PC-3 (cell line): Measurements from ENCODE around the gene OSBPL9. TPM values are rescaled to one million over a fixed set of nuclear protein-coding genes. Genes with fewer than 3 reads are reported as not detected.

ENCODE experiments used
- ATAC-seq: fragments of 200-7000 bp; cut with Tn5 transposase; 2 replicates; pipeline ENCODE4 v1.9.1; 2020; ENCODE audit warnings: mild to moderate bottlenecking, moderate library complexity
- BruUV-seq: library from RNA; stranded (reverse); fragments of 400-500 nt; replicated peaks from 2 replicates; lab custom pipeline; 2021; lab: Mats Ljungman, UMichigan
- CTCF ChIA-PET: fragments of 300-600 bp; sonication (Branson Sonifier 250); formaldehyde crosslinking; loops from one replicate; lab custom pipeline; 2022; ENCODE audit warnings: antibody characterized with exemption; lab: Charles Lee
- POLR2A ChIA-PET: fragments of 300-600 bp; sonication (Branson Sonifier 250); formaldehyde crosslinking; loops from one replicate; lab custom pipeline; 2022; ENCODE audit warnings: antibody characterized with exemption; ENCODE audit not compliant: unreplicated experiment; lab: Charles Lee
- DNase-seq: peaks from one replicate; pipeline ENCODE4 v3.0.0-alpha.2; 2015
- H2AFZ ChIP-seq: fragments of 300-600 bp; sonication (generic); 2 replicates; pipeline ENCODE4 v1.6.0; 2016; ENCODE audit warnings: antibody characterized with exemption, low read length
- H3F3A ChIP-seq: fragments of 300-600 bp; sonication (generic); one replicate; pipeline ENCODE4 v1.6.0; 2017; ENCODE audit warnings: antibody characterized with exemption, low read length, control low read depth, mild to moderate bottlenecking; ENCODE audit not compliant: unreplicated experiment
- H3K27ac ChIP-seq: fragments of 300-600 bp; sonication (generic); 2 replicates; pipeline ENCODE4 v1.5.1; 2016; ENCODE audit warnings: mild to moderate bottlenecking, low read length
- H3K27me3 ChIP-seq: fragments of 300-600 bp; sonication (generic); 2 replicates; pipeline ENCODE4 v1.6.1; 2016; ENCODE audit warnings: low read length, mixed read lengths
- H3K36me3 ChIP-seq: fragments of 300-600 bp; sonication (generic); 2 replicates; pipeline ENCODE4 v1.6.1; 2016; ENCODE audit warnings: low read depth, mixed run types, low read length, mixed read lengths
- H3K4me1 ChIP-seq: fragments of 300-600 bp; sonication (generic); 2 replicates; pipeline ENCODE4 v1.5.1; 2016; ENCODE audit warnings: low read length; ENCODE audit not compliant: insufficient read depth
- H3K4me2 ChIP-seq: fragments of 300-600 bp; sonication (generic); 2 replicates; pipeline ENCODE4 v1.6.0; 2016; ENCODE audit warnings: low read length
- H3K4me3 ChIP-seq: fragments of 300-600 bp; sonication (generic); 2 replicates; pipeline ENCODE4 v1.5.1; 2016; ENCODE audit warnings: mild to moderate bottlenecking, low read length, mixed read lengths
- H3K79me2 ChIP-seq: fragments of 300-600 bp; sonication (generic); 2 replicates; pipeline ENCODE4 v1.6.1; 2017; ENCODE audit warnings: low read length, mixed read lengths
- H3K9ac ChIP-seq: fragments of 300-600 bp; sonication (generic); 2 replicates; pipeline ENCODE4 v1.6.0; 2016; ENCODE audit warnings: mild to moderate bottlenecking, low read length
- H3K9me2 ChIP-seq: fragments of 300-600 bp; sonication (generic); replicated peaks from 2 replicates; pipeline ENCODE4 v1.6.1; 2016; ENCODE audit warnings: mixed run types, low read length, mixed read lengths
- H3K9me3 ChIP-seq: fragments of 300-600 bp; sonication (generic); 2 replicates; pipeline ENCODE4 v1.6.1; 2016; ENCODE audit warnings: low read length, mixed read lengths
- H4K20me1 ChIP-seq: fragments of 300-600 bp; sonication (generic); 2 replicates; pipeline ENCODE4 v1.6.1; 2016; ENCODE audit warnings: low read length, mixed read lengths
- CTCF ChIP-seq: fragments of 300-600 bp; sonication (generic); conservative IDR thresholded peaks from 2 replicates; pipeline ENCODE4 v1.5.1; 2017; ENCODE audit warnings: antibody characterized with exemption, low read depth, mild to moderate bottlenecking, low read length
- EZH2 ChIP-seq: fragments of 300-600 bp; sonication (generic); IDR thresholded peaks from one replicate; pipeline ENCODE4 v1.6.1; 2017; ENCODE audit warnings: antibody characterized with exemption, mild to moderate bottlenecking, low read length; ENCODE audit not compliant: unreplicated experiment
- EZH2phosphoT487 ChIP-seq: fragments of 300-600 bp; sonication (generic); IDR thresholded peaks from 2 replicates; pipeline ENCODE4 v1.6.1; 2018; ENCODE audit warnings: mild to moderate bottlenecking, antibody characterized with exemption, low read length, borderline replicate concordance
- intact Hi-C: fragments of 100-400 bp; cut with micrococcal nuclease; formaldehyde crosslinking; loops from 2 replicates; pipeline ENCODE4 v1.9.0; 2023
- total RNA-seq: library from RNA; depleted of rRNA; stranded (reverse); fragments of >200 nt; gene quantifications from 2 replicates; pipeline ENCODE4 v1.2.3, GENCODE V29; 2014

Gene OSBPL9
- total RNA-seq, 1 experiment from 2014 or later, result 74.7 TPM

DNA sequence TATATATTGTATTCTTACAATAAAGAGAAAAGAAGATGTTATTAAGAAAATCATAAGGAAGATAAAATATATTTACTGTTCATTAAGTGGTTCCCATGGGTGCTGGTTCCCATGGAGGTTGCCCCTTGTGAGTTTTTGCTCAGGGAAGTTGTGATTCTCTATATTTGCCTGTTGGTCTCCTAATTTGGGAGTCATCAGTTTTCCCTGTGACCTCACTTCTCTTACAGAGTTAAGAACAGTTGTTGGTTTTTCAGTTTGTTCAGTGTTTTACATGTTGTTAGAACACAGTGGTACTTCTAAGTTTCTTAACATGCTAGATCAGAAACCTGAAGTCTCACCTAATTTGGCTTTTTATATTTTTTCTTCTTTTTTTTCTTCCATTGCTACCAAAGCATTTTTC, 109.2 kb downstream of the OSBPL9 start:
- POLR2A ChIA-PET, result no interaction called here
- no peaks in the 10 kb centered on the region for H3F3A ChIP-seq

DNA sequence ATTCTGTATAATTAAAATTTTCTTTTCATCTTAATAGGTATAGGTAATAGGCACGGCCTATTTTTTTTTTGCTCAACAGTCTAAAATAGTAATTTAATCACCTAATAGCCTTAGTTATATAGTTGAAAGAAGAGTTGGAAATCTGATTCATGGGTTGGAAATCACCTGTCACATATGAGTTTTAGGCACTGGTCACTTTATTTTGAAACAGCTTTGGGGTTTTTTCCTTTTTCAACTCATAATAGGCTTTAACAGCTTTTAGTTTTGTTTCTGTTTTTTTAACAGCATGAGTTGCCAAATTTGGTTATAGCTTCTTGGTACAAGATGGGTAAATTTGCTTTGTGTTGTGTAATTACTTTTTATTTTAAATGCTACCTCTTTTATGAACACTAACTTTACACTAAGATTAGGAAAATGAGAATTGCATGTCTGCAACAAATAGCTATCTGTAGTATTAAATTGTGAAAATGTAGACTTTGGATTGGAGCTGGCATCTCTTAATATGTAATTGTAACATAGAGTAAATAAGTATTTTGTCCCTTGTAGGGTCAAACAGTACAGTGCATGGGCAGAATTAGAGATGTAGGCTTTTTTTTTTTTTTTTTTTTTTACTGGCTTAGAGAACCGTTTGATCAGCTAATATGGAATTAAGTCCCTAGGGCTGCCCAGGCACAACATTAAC, 109.8 kb downstream of the OSBPL9 start:
- no peaks in the 10 kb centered on the region for H3K27me3 ChIP-seq
- H3K36me3 ChIP-seq, result no peaks in the 10 kb centered on the region
- H3K9ac ChIP-seq, result no peak overlapping the region
- H3K9me3 ChIP-seq, result no peaks in the 10 kb centered on the region
- no peak overlapping the region for H3K4me2 ChIP-seq
- H3F3A ChIP-seq, result no peaks in the 10 kb centered on the region
- TF ChIP-seq CTCF, result no peak
- no peak for TF ChIP-seq EZH2
- no peak for TF ChIP-seq EZH2phosphoT487
- ATAC-seq (no peak), DNase-seq (no peak)
- H3K4me3 ChIP-seq, result no peak overlapping the region
- POLR2A ChIA-PET, result no interaction called here
- no peaks in the 10 kb centered on the region for H4K20me1 ChIP-seq
- no peaks in the 10 kb centered on the region for H3K79me2 ChIP-seq
- H3K4me1 ChIP-seq, result no peaks in the 10 kb centered on the region
- no peak overlapping the region for H3K27ac ChIP-seq
- intact Hi-C loops, result no loop called here
- CTCF ChIA-PET, result no interaction called here
- H3K9me2 ChIP-seq, result no peaks in the 10 kb centered on the region
- H2AFZ ChIP-seq, result no peak overlapping the region
- no TSS peak for BruUV-seq

More for the DNA sequence above, 109.2 kb downstream of the OSBPL9 start:
- no peaks in the 10 kb centered on the region for H3K36me3 ChIP-seq
- ATAC-seq, result no peak
- intact Hi-C loops, result no loop called here
- no TSS peak for BruUV-seq
- no peaks in the 10 kb centered on the region for H3K9me3 ChIP-seq
- H4K20me1 ChIP-seq, result no peaks in the 10 kb centered on the region
- no peaks in the 10 kb centered on the region for H3K4me1 ChIP-seq
- no peak overlapping the region for H3K4me2 ChIP-seq
- no peak overlapping the region for H3K9ac ChIP-seq
- H3K4me3 ChIP-seq, result no peak overlapping the region
- CTCF ChIA-PET, result no interaction called here
- H3K9me2 ChIP-seq, result no peaks in the 10 kb centered on the region
- H2AFZ ChIP-seq, result no peak overlapping the region
- no peaks in the 10 kb centered on the region for H3K79me2 ChIP-seq
- no peak overlapping the region for H3K27ac ChIP-seq
- DNase-seq, result no peak
- TF ChIP-seq EZH2 (no peak), CTCF (no peak), EZH2phosphoT487 (no peak)
- H3K27me3 ChIP-seq, result no peaks in the 10 kb centered on the region

GRCh38 chr1:51727366-51727765, 110.5 kb downstream of the OSBPL9 start:
- H4K20me1 ChIP-seq, result no peaks in the 10 kb centered on the region
- H3K9me2 ChIP-seq, result no peaks in the 10 kb centered on the region
- no peak overlapping the region for H2AFZ ChIP-seq
- H3K27ac ChIP-seq, result no peak overlapping the region
- no peaks in the 10 kb centered on the region for H3K27me3 ChIP-seq
- H3K4me1 ChIP-seq, result no peaks in the 10 kb centered on the region
- no peaks in the 10 kb centered on the region for H3K9me3 ChIP-seq
- no peak overlapping the region for H3K4me3 ChIP-seq
- H3F3A ChIP-seq, result no peaks in the 10 kb centered on the region
- BruUV-seq, result no TSS peak
- DNase-seq (no peak), ATAC-seq (no peak)
- intact Hi-C loops, result no loop called here
- POLR2A ChIA-PET, result no interaction called here
- no peaks in the 10 kb centered on the region for H3K36me3 ChIP-seq
- H3K79me2 ChIP-seq, result no peaks in the 10 kb centered on the region
- H3K9ac ChIP-seq, result no peak overlapping the region
- TF ChIP-seq EZH2phosphoT487, result no peak
- TF ChIP-seq EZH2, result no peak
- no peak for TF ChIP-seq CTCF
- CTCF ChIA-PET, result no interaction called here
- no peak overlapping the region for H3K4me2 ChIP-seq
